GM21515 (cell line): ENCODE data around the gene GRIFIN.
"Not testable (repeated sequence)": the region's sequence is repeated elsewhere in the genome, so short reads cannot be mapped to it uniquely, and the experiment has no call there.

Experiments
- ATAC-seq: cut with Tn5 transposase; IDR thresholded peaks from one replicate; pipeline ENCODE4 v1.9.1; 2021; ENCODE audit not compliant: unreplicated experiment

Gene GRIFIN

GRCh38 chr7:2479276-2480069 is 3.3 kb upstream of the GRIFIN start:
- ATAC-seq = no peak

- no peak for ATAC-seq
Observed at GRCh38 chr7:2478800-2479199, 2.6 kb upstream of the GRIFIN start.

- ATAC-seq = no peak
Observed at GRCh38 chr7:2478399-2478785, 2.2 kb upstream of the GRIFIN start.

GRCh38 chr7:2477447-2478398 is 1.5 kb upstream of the GRIFIN start:
- no peak for ATAC-seq

- no peak for ATAC-seq
Observed at GRCh38 chr7:2476776-2477446, 713 bp upstream of the GRIFIN start.

GRCh38 chr7:2475678-2476015 is 551 bp downstream of the GRIFIN start:
- ATAC-seq = no peak

- ATAC-seq = no peak
Observed at GRCh38 chr7:2474813-2475677, 1.2 kb downstream of the GRIFIN start.

- ATAC-seq = no peak
Observed at GRCh38 chr7:2474224-2474623, 2.0 kb downstream of the GRIFIN start.

GRCh38 chr7:2473496-2474180 is 2.6 kb downstream of the GRIFIN start:
- ATAC-seq = no peak

- ATAC-seq = no peak
Observed at GRCh38 chr7:2472739-2473138, 3.5 kb downstream of the GRIFIN start.

- no peak for ATAC-seq
Observed at GRCh38 chr7:2471396-2471795, 4.8 kb downstream of the GRIFIN start.

- ATAC-seq = no peak
Observed at GRCh38 chr7:2471022-2471329, 5.2 kb downstream of the GRIFIN start.

- ATAC-seq = no peak
Observed at GRCh38 chr7:2470204-2471021, 5.8 kb downstream of the GRIFIN start.

GRCh38 chr7:2469460-2470203 is 6.6 kb downstream of the GRIFIN start:
- ATAC-seq = not testable (repeated sequence)

GRCh38 chr7:2468227-2468626 is 8.0 kb downstream of the GRIFIN start:
- no peak for ATAC-seq

GRCh38 chr7:2466675-2467074 is 9.5 kb downstream of the GRIFIN start:
- ATAC-seq = no peak

GRCh38 chr7:2465928-2466327 is 10.3 kb downstream of the GRIFIN start:
- no peak for ATAC-seq

GRCh38 chr7:2462731-2463130 is 13.5 kb downstream of the GRIFIN start:
- no peak for ATAC-seq
